IMR-90 (cell line): Measurements from ENCODE around the gene NAPB.

ENCODE experiments used
- CEBPB ChIP-seq: IDR thresholded peaks from 2 replicates; pipeline ENCODE4 v1.6.1; 2012; ENCODE audit warnings: low read depth, low read length, improper control_type of control experiment
- CHD1 ChIP-seq: IDR thresholded peaks from 2 replicates; pipeline ENCODE4 v1.6.1; 2012; ENCODE audit warnings: low read depth, low read length, improper control_type of control experiment
- FOS ChIP-seq: fragments of 150-350 bp; IDR thresholded peaks from 2 replicates; pipeline ENCODE4 v1.6.1; 2016; ENCODE audit warnings: low read depth, low read length
- MAFK ChIP-seq: IDR thresholded peaks from 2 replicates; pipeline ENCODE4 v1.6.1; 2012; ENCODE audit warnings: low read depth, low read length, improper control_type of control experiment
- RCOR1 ChIP-seq: IDR thresholded peaks from 2 replicates; pipeline ENCODE4 v1.6.1; 2012; ENCODE audit warnings: mild to moderate bottlenecking, low read length, improper control_type of control experiment; ENCODE audit not compliant: insufficient replicate concordance
- TF ChIP-seq, protein P1 (sequence below): conservative IDR thresholded peaks from 2 replicates; pipeline ENCODE4 v1.5.1; 2012; ENCODE audit warnings: mild to moderate bottlenecking, low read depth, low read length, improper control_type of control experiment

DNA sequence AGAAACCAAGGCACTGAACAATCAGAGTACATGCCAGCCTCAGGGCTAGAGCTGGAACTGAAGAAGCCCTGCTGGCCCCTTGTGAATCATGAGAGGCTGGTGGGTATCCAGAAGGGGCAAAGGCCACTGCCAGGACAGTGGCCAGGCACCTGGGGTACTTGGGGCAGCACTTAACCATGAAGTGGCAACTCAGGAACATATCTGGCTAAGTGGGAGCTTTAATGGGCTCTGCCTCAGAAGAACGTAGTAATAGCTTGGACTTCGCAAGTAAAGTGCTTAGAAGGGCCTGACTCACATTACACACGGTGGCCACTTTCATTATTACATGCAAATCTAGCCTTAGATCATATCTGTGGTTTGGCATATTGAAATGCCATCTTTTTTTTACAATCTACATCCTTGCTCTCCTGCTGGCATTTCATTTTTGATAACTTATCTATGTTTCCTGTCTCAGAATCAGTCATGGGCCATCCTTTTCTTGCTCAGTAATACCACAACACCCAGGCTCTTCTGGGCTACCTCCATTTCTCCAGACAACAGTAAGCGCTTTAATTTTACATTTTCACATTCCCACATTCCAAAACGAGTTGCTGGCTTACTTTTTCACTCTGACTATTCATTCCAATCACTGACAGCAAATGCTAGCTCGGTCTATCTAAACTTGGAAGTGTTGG is 21.6 kb downstream of the NAPB start:
- TF ChIP-seq, protein P1, sequence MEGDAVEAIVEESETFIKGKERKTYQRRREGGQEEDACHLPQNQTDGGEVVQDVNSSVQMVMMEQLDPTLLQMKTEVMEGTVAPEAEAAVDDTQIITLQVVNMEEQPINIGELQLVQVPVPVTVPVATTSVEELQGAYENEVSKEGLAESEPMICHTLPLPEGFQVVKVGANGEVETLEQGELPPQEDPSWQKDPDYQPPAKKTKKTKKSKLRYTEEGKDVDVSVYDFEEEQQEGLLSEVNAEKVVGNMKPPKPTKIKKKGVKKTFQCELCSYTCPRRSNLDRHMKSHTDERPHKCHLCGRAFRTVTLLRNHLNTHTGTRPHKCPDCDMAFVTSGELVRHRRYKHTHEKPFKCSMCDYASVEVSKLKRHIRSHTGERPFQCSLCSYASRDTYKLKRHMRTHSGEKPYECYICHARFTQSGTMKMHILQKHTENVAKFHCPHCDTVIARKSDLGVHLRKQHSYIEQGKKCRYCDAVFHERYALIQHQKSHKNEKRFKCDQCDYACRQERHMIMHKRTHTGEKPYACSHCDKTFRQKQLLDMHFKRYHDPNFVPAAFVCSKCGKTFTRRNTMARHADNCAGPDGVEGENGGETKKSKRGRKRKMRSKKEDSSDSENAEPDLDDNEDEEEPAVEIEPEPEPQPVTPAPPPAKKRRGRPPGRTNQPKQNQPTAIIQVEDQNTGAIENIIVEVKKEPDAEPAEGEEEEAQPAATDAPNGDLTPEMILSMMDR, result no peak
- no peak for TF ChIP-seq RCOR1
- no peak for TF ChIP-seq MAFK
- no peak for TF ChIP-seq CHD1
- TF ChIP-seq FOS, result no peak
- TF ChIP-seq CEBPB, result no peak
